HL-60 (cell line): ENCODE data around the gene GNB2.

ENCODE experiments used
- POLR2AphosphoS5 ChIP-seq: IDR thresholded peaks from 2 replicates; pipeline ENCODE4 v1.6.1; 2012; ENCODE audit warnings: low read depth
- SPI1 ChIP-seq: IDR thresholded peaks from 2 replicates; pipeline ENCODE4 v1.6.1; 2012; ENCODE audit warnings: low read depth, mild to moderate bottlenecking, borderline replicate concordance
- TF ChIP-seq, protein P1 (sequence below): IDR thresholded peaks from one replicate; pipeline ENCODE4 v1.5.1; 2011; ENCODE audit warnings: low read length, control low read depth, inconsistent platforms; ENCODE audit not compliant: insufficient read depth
- TF ChIP-seq, protein P2 (sequence below): IDR thresholded peaks from 2 replicates; pipeline ENCODE4 v1.6.1; 2012; ENCODE audit warnings: low read depth; ENCODE audit not compliant: insufficient replicate concordance

DNA sequence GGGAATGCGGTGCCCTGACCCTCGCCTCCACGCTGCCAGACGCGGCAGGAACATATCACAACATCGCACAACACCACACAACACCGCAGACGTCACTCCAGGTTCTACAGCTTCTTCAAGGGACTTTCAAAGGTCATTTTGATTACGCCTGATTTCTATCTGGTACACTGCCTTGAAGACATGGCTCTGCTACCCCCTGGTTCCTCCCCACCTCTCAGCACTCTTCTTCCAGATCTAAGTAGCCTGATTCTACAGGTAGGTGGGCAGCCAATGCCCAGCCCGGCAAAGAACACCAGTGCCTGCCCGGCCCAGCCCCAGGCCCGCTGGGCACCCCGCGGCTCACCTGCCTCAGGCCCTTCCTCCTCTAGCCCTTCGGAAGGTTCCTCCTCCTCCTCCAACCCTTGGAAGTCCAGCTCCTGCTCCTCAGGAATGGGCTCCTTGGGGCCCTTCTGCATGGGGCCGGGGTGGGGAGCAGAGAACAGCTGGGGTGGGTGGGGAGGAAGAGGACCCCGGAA is 12.1 kb downstream of the GNB2 start:
- TF ChIP-seq POLR2AphosphoS5 (no peak), SPI1 (no peak)
- TF ChIP-seq, protein P1, sequence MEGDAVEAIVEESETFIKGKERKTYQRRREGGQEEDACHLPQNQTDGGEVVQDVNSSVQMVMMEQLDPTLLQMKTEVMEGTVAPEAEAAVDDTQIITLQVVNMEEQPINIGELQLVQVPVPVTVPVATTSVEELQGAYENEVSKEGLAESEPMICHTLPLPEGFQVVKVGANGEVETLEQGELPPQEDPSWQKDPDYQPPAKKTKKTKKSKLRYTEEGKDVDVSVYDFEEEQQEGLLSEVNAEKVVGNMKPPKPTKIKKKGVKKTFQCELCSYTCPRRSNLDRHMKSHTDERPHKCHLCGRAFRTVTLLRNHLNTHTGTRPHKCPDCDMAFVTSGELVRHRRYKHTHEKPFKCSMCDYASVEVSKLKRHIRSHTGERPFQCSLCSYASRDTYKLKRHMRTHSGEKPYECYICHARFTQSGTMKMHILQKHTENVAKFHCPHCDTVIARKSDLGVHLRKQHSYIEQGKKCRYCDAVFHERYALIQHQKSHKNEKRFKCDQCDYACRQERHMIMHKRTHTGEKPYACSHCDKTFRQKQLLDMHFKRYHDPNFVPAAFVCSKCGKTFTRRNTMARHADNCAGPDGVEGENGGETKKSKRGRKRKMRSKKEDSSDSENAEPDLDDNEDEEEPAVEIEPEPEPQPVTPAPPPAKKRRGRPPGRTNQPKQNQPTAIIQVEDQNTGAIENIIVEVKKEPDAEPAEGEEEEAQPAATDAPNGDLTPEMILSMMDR: no peak
- TF ChIP-seq, protein P2, sequence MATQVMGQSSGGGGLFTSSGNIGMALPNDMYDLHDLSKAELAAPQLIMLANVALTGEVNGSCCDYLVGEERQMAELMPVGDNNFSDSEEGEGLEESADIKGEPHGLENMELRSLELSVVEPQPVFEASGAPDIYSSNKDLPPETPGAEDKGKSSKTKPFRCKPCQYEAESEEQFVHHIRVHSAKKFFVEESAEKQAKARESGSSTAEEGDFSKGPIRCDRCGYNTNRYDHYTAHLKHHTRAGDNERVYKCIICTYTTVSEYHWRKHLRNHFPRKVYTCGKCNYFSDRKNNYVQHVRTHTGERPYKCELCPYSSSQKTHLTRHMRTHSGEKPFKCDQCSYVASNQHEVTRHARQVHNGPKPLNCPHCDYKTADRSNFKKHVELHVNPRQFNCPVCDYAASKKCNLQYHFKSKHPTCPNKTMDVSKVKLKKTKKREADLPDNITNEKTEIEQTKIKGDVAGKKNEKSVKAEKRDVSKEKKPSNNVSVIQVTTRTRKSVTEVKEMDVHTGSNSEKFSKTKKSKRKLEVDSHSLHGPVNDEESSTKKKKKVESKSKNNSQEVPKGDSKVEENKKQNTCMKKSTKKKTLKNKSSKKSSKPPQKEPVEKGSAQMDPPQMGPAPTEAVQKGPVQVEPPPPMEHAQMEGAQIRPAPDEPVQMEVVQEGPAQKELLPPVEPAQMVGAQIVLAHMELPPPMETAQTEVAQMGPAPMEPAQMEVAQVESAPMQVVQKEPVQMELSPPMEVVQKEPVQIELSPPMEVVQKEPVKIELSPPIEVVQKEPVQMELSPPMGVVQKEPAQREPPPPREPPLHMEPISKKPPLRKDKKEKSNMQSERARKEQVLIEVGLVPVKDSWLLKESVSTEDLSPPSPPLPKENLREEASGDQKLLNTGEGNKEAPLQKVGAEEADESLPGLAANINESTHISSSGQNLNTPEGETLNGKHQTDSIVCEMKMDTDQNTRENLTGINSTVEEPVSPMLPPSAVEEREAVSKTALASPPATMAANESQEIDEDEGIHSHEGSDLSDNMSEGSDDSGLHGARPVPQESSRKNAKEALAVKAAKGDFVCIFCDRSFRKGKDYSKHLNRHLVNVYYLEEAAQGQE: no peak
